HepG2 (cell line): ENCODE data around the gene PRSS22. TPM values are rescaled to one million over a fixed set of nuclear protein-coding genes. Genes with fewer than 3 reads are reported as not detected.

Source experiments
- AHR ChIP-seq: IDR thresholded peaks from 2 replicates; pipeline ENCODE4 v1.6.1; 2018; ENCODE audit warnings: missing genetic modification reagents, missing compliant biosample characterization
- GATA4 ChIP-seq: sonication (generic); IDR thresholded peaks from 2 replicates; pipeline ENCODE4 v1.6.1; 2016; ENCODE audit warnings: antibody characterized with exemption, low read depth, borderline replicate concordance
- KDM5B ChIP-seq: sonication (generic); formaldehyde crosslinking; IDR thresholded peaks from 2 replicates; pipeline ENCODE4 v1.4.0; 2020; ENCODE audit warnings: missing genetic modification reagents, mild to moderate bottlenecking, borderline replicate concordance
- KLF16 ChIP-seq, 2 experiments: sonication (generic) in 1 of 2; formaldehyde crosslinking in 1 of 2; IDR thresholded peaks; 2 replicates each; pipeline versions ENCODE4 v1.6.1 to v1.8.0; 2016 to 2023; ENCODE audit warnings: missing genetic modification reagents in 2 of 2, missing compliant biosample characterization in 1 of 2
- NR2F1 ChIP-seq, 2 experiments: fragments of 450-650 bp in 1 of 2; formaldehyde crosslinking in 1 of 2; IDR thresholded peaks; 2 replicates each; pipeline versions ENCODE4 v1.5.0 to v1.6.1; 2016 to 2020; ENCODE audit warnings: mild to moderate bottlenecking in 1 of 2, missing compliant biosample characterization in 1 of 2, missing genetic modification reagents in 1 of 2, moderate library complexity in 1 of 2
- RBAK ChIP-seq: sonication (generic); formaldehyde crosslinking; IDR thresholded peaks from 2 replicates; pipeline ENCODE4 v1.5.1; 2020; ENCODE audit warnings: mild to moderate bottlenecking, missing genetic modification reagents
- SIX1 ChIP-seq: sonication (generic); formaldehyde crosslinking; IDR thresholded peaks from 2 replicates; pipeline ENCODE4 v1.4.0; 2020; ENCODE audit warnings: missing genetic modification reagents, borderline replicate concordance
- ZBTB20 ChIP-seq: sonication (generic); formaldehyde crosslinking; IDR thresholded peaks from 2 replicates; pipeline ENCODE4 v1.8.1; 2023; ENCODE audit warnings: missing genetic modification reagents, low read depth, mild to moderate bottlenecking, borderline replicate concordance
- ZNF263 ChIP-seq: sonication (generic); formaldehyde crosslinking; IDR thresholded peaks from 2 replicates; pipeline ENCODE4 v1.4.0; 2020; ENCODE audit warnings: missing genetic modification reagents
- ZNF510 ChIP-seq: sonication (generic); formaldehyde crosslinking; IDR thresholded peaks from 2 replicates; pipeline ENCODE4 v1.4.0; 2020; ENCODE audit warnings: low read depth, mild to moderate bottlenecking, missing genetic modification reagents
- ZNF720 ChIP-seq: sonication (generic); formaldehyde crosslinking; IDR thresholded peaks from 2 replicates; pipeline ENCODE4 v1.4.0; 2020; ENCODE audit warnings: missing genetic modification reagents
- ZNF883 ChIP-seq: sonication (generic); formaldehyde crosslinking; IDR thresholded peaks from 2 replicates; pipeline ENCODE4 v1.5.1; 2020; ENCODE audit warnings: mild to moderate bottlenecking, missing genetic modification reagents; ENCODE audit errors: not compliant biosample characterization
- ZSCAN22 ChIP-seq: sonication (generic); formaldehyde crosslinking; IDR thresholded peaks from 2 replicates; pipeline ENCODE4 v1.4.0; 2020; ENCODE audit warnings: mild to moderate bottlenecking, missing genetic modification reagents
- polyA plus RNA-seq, 8 experiments: library from polyadenylated mRNA; depleted of rRNA in 3 of 8; stranded (reverse) in 7 of 8; unstranded in 1 of 8; fragments of >200 nt; fragmentation: Illumina TruSeq in 4 of 8; extraction: Trizol in 4 of 8; gene quantifications; 2 replicates each; pipeline versions ENCODE4 v1.2.1 to v1.2.3, GENCODE V29; 2011 to 2016; ENCODE audit warnings: low read depth in 4 of 8, missing spikeins in 1 of 8, mixed read lengths in 1 of 8; ENCODE audit not compliant: insufficient read depth in 1 of 8
- total RNA-seq, 5 experiments: library from RNA; depleted of rRNA; stranded (reverse); fragments of >200 nt; fragmentation: Illumina TruSeq; extraction: Trizol; gene quantifications; 2 replicates each; pipeline ENCODE4 v1.2.3, GENCODE V29; 2016; ENCODE audit warnings: low read depth in 1 of 5
- TF ChIP-seq, protein P1 (sequence below): sonication (generic); formaldehyde crosslinking; IDR thresholded peaks from 2 replicates; pipeline ENCODE4 v1.4.0; 2020; ENCODE audit warnings: missing genetic modification reagents, low read depth, mild to moderate bottlenecking, borderline replicate concordance
- TF ChIP-seq, protein P2 (sequence below): sonication (generic); formaldehyde crosslinking; conservative IDR thresholded peaks from 2 replicates; pipeline ENCODE4 v1.4.0; 2020; ENCODE audit warnings: mild to moderate bottlenecking, missing genetic modification reagents, moderate library complexity
- TF ChIP-seq, protein P3 (sequence below): sonication (generic); formaldehyde crosslinking; IDR thresholded peaks from 2 replicates; pipeline ENCODE4 v1.9.0; 2021; ENCODE audit warnings: missing genetic modification reagents, mild to moderate bottlenecking, borderline replicate concordance
- TF ChIP-seq, protein P4 (sequence below): IDR thresholded peaks from 2 replicates; pipeline ENCODE4 v1.6.1; 2018; ENCODE audit warnings: missing genetic modification reagents

PRSS22 gene
- total and polyA plus RNA-seq, 2 of the 13 experiments (the other 11 are each of a cell fraction or from before 2014, with no cell fraction given) = 0.24 to 0.32 TPM

DNA sequence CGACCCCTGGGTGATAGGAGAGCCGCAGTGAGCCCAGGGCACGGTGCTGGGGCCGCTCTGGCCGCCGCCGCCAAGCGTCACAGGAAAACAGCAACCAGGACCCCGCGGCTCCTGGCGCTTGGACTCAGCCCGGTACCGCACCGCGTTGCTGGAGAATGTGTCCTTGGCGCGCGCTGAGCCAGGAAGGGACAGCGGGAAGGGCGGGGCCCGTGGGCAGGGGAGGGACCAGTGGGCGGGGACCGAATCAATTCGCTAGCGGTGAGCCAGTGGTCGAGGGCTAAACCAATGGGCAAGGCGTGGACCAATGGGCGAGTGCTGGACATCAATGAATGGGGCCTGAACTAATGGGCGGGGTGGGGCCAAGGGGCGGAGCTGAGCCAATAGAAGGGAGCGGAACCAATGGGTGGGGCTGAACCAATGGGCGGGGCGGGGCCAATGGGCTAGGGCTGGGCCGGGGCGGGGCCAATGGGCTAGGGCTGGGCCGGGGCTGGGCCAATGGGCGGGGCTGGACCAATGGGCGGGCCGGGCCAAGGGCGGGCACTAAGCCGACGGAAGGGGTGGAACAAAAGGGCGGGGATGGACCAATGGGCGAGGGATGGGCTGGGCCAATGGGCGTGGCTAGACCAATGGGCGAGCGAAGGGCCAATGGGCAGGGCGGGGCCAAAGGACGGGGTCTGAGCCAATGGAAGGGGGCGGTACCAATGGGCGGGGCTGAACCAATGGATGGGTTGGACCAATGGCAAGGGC is 47.4 kb upstream of the PRSS22 start (continued):
- TF ChIP-seq, protein P1, sequence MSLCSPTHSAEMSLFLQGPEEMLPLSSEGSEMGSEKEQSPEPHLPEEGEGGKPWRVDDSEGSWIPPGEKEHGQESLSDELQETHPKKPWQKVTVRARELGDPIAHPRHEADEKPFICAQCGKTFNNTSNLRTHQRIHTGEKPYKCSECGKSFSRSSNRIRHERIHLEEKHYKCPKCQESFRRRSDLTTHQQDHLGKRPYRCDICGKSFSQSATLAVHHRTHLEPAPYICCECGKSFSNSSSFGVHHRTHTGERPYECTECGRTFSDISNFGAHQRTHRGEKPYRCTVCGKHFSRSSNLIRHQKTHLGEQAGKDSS (CRISPR knock-in tag) = peak; percentile 82; the same call in 1 of the 2 replicates
- peak in 1 of 2 experiments; percentile 87; a peak in 2 of 4 replicates for TF ChIP-seq KLF16 (CRISPR knock-in tag; IDR thresholded peaks at IDR 0.05)
- no peak for TF ChIP-seq ZSCAN22
- TF ChIP-seq ZNF883 = peak; percentile 45
- peak; percentile 30; the same call in 1 of the 2 replicates for TF ChIP-seq ZNF263 (CRISPR knock-in tag)
- peak; percentile 43; the same call in 1 of the 2 replicates for TF ChIP-seq AHR
- TF ChIP-seq SIX1 = no peak
- TF ChIP-seq, protein P2, sequence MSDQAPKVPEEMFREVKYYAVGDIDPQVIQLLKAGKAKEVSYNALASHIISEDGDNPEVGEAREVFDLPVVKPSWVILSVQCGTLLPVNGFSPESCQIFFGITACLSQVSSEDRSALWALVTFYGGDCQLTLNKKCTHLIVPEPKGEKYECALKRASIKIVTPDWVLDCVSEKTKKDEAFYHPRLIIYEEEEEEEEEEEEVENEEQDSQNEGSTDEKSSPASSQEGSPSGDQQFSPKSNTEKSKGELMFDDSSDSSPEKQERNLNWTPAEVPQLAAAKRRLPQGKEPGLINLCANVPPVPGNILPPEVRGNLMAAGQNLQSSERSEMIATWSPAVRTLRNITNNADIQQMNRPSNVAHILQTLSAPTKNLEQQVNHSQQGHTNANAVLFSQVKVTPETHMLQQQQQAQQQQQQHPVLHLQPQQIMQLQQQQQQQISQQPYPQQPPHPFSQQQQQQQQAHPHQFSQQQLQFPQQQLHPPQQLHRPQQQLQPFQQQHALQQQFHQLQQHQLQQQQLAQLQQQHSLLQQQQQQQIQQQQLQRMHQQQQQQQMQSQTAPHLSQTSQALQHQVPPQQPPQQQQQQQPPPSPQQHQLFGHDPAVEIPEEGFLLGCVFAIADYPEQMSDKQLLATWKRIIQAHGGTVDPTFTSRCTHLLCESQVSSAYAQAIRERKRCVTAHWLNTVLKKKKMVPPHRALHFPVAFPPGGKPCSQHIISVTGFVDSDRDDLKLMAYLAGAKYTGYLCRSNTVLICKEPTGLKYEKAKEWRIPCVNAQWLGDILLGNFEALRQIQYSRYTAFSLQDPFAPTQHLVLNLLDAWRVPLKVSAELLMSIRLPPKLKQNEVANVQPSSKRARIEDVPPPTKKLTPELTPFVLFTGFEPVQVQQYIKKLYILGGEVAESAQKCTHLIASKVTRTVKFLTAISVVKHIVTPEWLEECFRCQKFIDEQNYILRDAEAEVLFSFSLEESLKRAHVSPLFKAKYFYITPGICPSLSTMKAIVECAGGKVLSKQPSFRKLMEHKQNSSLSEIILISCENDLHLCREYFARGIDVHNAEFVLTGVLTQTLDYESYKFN (CRISPR knock-in tag) = peak; percentile 48; the same call in 1 of the 2 replicates
- TF ChIP-seq, protein P3, sequence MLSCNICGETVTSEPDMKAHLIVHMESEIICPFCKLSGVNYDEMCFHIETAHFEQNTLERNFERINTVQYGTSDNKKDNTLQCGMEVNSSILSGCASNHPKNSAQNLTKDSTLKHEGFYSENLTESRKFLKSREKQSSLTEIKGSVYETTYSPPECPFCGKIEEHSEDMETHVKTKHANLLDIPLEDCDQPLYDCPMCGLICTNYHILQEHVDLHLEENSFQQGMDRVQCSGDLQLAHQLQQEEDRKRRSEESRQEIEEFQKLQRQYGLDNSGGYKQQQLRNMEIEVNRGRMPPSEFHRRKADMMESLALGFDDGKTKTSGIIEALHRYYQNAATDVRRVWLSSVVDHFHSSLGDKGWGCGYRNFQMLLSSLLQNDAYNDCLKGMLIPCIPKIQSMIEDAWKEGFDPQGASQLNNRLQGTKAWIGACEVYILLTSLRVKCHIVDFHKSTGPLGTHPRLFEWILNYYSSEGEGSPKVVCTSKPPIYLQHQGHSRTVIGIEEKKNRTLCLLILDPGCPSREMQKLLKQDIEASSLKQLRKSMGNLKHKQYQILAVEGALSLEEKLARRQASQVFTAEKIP (CRISPR knock-in tag) = no peak
- 0 out of 2 replicates have a peak, but pooled peaks have one; percentile 72 for TF ChIP-seq ZNF720
- TF ChIP-seq RBAK (CRISPR knock-in tag) = no peak
- peak; percentile 51 for TF ChIP-seq KDM5B (CRISPR knock-in tag)
- peak; percentile 92 for TF ChIP-seq GATA4
- TF ChIP-seq, protein P4, sequence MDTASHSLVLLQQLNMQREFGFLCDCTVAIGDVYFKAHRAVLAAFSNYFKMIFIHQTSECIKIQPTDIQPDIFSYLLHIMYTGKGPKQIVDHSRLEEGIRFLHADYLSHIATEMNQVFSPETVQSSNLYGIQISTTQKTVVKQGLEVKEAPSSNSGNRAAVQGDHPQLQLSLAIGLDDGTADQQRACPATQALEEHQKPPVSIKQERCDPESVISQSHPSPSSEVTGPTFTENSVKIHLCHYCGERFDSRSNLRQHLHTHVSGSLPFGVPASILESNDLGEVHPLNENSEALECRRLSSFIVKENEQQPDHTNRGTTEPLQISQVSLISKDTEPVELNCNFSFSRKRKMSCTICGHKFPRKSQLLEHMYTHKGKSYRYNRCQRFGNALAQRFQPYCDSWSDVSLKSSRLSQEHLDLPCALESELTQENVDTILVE (CRISPR knock-in tag) = 0 out of 2 replicates have a peak, but pooled peaks have one; percentile 28
- TF ChIP-seq ZBTB20 (CRISPR knock-in tag) = peak; percentile 70; the same call in 1 of the 2 replicates
- TF ChIP-seq NR2F1 (CRISPR knock-in tag; IDR thresholded peaks at IDR 0.05) = no peak
- no peak for TF ChIP-seq ZNF510 (CRISPR knock-in tag)
